ENCODE measurements around the gene RAB5IF. TPM values are rescaled to one million over a fixed set of nuclear protein-coding genes. Genes with fewer than 3 reads are reported as not detected.

RAB5IF gene
- total and polyA plus RNA-seq, 2 of the 13 experiments (the other 11 are each of a cell fraction or from before 2014, with no cell fraction given), result 261 to 305 TPM

DNA sequence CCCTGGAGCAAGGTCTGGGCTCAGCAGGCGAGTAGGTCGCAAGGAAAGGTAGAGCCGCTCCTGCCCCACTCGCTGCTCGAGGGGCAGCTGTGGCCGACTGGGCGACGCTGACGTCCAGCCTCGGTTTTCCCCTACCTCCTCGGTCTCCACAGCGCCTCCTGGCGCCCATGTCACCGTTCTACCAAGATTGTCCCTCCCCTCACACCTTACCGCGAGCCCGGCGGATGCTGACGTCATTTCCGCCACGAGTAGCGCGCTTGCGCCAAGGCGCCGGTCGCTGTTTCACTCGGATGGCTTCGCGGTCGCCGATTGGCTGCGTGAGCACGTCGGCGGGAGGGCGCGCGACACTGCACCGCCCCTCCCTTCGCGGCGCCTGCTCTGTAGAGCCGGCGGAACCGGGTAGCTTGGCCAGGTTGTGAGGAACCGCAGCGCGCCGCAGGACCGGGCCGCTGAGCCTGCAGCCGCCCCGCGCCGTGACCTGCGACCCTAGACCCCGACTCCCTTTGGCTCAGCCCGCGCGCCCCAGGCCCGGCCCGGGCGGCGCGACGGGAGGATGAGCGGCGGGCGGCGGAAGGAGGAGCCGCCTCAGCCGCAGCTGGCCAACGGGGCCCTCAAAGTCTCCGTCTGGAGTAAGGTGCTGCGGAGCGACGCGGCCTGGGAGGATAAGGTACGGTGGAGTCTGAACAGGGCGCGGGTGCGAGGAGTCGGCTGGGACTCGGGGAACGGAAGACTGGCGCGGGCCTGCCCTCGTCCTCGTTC lies at the start of gene RAB5IF (continued):
- TF ChIP-seq, protein P1, sequence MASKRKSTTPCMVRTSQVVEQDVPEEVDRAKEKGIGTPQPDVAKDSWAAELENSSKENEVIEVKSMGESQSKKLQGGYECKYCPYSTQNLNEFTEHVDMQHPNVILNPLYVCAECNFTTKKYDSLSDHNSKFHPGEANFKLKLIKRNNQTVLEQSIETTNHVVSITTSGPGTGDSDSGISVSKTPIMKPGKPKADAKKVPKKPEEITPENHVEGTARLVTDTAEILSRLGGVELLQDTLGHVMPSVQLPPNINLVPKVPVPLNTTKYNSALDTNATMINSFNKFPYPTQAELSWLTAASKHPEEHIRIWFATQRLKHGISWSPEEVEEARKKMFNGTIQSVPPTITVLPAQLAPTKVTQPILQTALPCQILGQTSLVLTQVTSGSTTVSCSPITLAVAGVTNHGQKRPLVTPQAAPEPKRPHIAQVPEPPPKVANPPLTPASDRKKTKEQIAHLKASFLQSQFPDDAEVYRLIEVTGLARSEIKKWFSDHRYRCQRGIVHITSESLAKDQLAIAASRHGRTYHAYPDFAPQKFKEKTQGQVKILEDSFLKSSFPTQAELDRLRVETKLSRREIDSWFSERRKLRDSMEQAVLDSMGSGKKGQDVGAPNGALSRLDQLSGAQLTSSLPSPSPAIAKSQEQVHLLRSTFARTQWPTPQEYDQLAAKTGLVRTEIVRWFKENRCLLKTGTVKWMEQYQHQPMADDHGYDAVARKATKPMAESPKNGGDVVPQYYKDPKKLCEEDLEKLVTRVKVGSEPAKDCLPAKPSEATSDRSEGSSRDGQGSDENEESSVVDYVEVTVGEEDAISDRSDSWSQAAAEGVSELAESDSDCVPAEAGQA (IDR thresholded peaks at IDR 0.05; ENCODE audit: low read depth), result peak; percentile 96
- TF ChIP-seq, protein P1 (CRISPR knock-in tag; IDR thresholded peaks at IDR 0.05; ENCODE audit: borderline replicate concordance), result peak; percentile 74
- TF ChIP-seq, protein P2, sequence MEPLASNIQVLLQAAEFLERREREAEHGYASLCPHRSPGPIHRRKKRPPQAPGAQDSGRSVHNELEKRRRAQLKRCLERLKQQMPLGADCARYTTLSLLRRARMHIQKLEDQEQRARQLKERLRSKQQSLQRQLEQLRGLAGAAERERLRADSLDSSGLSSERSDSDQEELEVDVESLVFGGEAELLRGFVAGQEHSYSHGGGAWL (CRISPR knock-in tag; IDR thresholded peaks at IDR 0.05), result peak; percentile 16; the same call in 1 of the 2 replicates
- TF ChIP-seq, protein P3, sequence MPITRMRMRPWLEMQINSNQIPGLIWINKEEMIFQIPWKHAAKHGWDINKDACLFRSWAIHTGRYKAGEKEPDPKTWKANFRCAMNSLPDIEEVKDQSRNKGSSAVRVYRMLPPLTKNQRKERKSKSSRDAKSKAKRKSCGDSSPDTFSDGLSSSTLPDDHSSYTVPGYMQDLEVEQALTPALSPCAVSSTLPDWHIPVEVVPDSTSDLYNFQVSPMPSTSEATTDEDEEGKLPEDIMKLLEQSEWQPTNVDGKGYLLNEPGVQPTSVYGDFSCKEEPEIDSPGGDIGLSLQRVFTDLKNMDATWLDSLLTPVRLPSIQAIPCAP (CRISPR knock-in tag; IDR thresholded peaks at IDR 0.05; ENCODE audit: low read depth), result peak; percentile 58; the same call in 1 of the 2 replicates
- TF ChIP-seq ZNF878 (CRISPR knock-in tag; IDR thresholded peaks at IDR 0.05), result peak; percentile 75; the same call in 1 of the 2 replicates
- TF ChIP-seq XBP1 (CRISPR knock-in tag; IDR thresholded peaks at IDR 0.05), result peak; percentile 93; the same call in 1 of the 2 replicates
- TF ChIP-seq ZNF274 (CRISPR knock-in tag; IDR thresholded peaks at IDR 0.05), result peak; percentile 91
- TF ChIP-seq HMG20B (CRISPR knock-in tag; conservative IDR thresholded peaks at IDR 0.05), result peak; percentile 71; the same call in 1 of the 2 replicates
- TF ChIP-seq, protein P4, sequence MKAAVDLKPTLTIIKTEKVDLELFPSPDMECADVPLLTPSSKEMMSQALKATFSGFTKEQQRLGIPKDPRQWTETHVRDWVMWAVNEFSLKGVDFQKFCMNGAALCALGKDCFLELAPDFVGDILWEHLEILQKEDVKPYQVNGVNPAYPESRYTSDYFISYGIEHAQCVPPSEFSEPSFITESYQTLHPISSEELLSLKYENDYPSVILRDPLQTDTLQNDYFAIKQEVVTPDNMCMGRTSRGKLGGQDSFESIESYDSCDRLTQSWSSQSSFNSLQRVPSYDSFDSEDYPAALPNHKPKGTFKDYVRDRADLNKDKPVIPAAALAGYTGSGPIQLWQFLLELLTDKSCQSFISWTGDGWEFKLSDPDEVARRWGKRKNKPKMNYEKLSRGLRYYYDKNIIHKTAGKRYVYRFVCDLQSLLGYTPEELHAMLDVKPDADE (CRISPR knock-in tag; IDR thresholded peaks at IDR 0.05), result 0 out of 2 replicates have a peak, but pooled peaks have one; percentile 0
- peak; percentile 77; the same call in 1 of the 2 replicates for TF ChIP-seq MTA1 (CRISPR knock-in tag; IDR thresholded peaks at IDR 0.05; ENCODE audit: borderline replicate concordance)
- TF ChIP-seq SOX5 (CRISPR knock-in tag; IDR thresholded peaks at IDR 0.05; ENCODE audit: borderline replicate concordance), result peak; percentile 82
- TF ChIP-seq U2AF1 (optimal IDR thresholded peaks at IDR 0.05; ENCODE audit: low read depth, low read length), result peak; percentile 92
- TF ChIP-seq SAP130 (CRISPR knock-in tag; IDR thresholded peaks at IDR 0.05; ENCODE audit: low read depth), result peak; percentile 98
- peak; percentile 84; the same call in 1 of the 2 replicates for TF ChIP-seq RXRA (CRISPR knock-in tag; IDR thresholded peaks at IDR 0.05)
- TF ChIP-seq, protein P5, sequence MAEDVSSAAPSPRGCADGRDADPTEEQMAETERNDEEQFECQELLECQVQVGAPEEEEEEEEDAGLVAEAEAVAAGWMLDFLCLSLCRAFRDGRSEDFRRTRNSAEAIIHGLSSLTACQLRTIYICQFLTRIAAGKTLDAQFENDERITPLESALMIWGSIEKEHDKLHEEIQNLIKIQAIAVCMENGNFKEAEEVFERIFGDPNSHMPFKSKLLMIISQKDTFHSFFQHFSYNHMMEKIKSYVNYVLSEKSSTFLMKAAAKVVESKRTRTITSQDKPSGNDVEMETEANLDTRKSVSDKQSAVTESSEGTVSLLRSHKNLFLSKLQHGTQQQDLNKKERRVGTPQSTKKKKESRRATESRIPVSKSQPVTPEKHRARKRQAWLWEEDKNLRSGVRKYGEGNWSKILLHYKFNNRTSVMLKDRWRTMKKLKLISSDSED (CRISPR knock-in tag; IDR thresholded peaks at IDR 0.05), result 0 out of 2 replicates have a peak, but pooled peaks have one; percentile 6
- peak; percentile 31; the same call in 1 of the 2 replicates for TF ChIP-seq SNAPC2 (CRISPR knock-in tag; IDR thresholded peaks at IDR 0.05)
- no peak; the same call in 1 of the 2 replicates for TF ChIP-seq ZNF703 (CRISPR knock-in tag; IDR thresholded peaks at IDR 0.05; ENCODE audit: borderline replicate concordance)

Data from HepG2 (cell line).